ENCODE measurements around the gene BLTP3A.

BLTP3A gene

GRCh38 chr6:34829137-34829536 is 37.3 kb downstream of the BLTP3A start:
- no peak for DNase-seq (ENCODE audit: low read depth, low spot score)

- no peak for DNase-seq (ENCODE audit: low read depth, low spot score)
These were observed 41.1 kb downstream of the BLTP3A start for GRCh38 chr6:34832942-34833341.

GRCh38 chr6:34834789-34835518 is 43.1 kb downstream of the BLTP3A start:
- DNase-seq (ENCODE audit: low read depth, low spot score): no peak

GRCh38 chr6:34836008-34836407 is 44.1 kb downstream of the BLTP3A start:
- no peak for DNase-seq (ENCODE audit: low read depth, low spot score)

GRCh38 chr6:34836451-34836850 is 44.6 kb downstream of the BLTP3A start:
- no peak for DNase-seq (ENCODE audit: low read depth, low spot score)

GRCh38 chr6:34837528-34837927 is 45.6 kb downstream of the BLTP3A start:
- no peak for DNase-seq (ENCODE audit: low read depth, low spot score)

- DNase-seq (ENCODE audit: low read depth, low spot score): no peak
These were observed 47.9 kb downstream of the BLTP3A start for GRCh38 chr6:34839666-34840352.

Data from iPS DF 19.7 (cell line).